ENCODE measurements around the gene PRDM15.
"Not testable (repeated sequence)": the region's sequence is repeated elsewhere in the genome, so short reads cannot be mapped to it uniquely, and the experiment has no call there.

PRDM15 gene

DNA sequence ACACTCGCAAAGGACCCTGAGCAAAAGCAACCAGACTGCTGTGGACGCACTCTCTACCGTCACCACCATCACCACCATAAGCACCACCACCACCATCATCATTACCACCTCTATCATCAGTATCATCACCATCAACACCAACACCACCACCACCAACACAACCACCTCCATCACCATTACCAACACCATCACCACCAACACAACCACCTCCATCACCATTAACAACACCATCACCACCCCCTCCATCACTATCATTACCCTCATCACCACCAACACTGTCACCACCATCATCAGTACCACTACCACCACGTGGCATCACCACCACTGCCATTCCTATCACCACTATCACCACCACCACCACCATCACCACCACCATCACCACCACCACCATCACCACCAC is 73.5 kb downstream of the PRDM15 start:
- no peak for DNase-seq (ENCODE audit: low read depth)

DNA sequence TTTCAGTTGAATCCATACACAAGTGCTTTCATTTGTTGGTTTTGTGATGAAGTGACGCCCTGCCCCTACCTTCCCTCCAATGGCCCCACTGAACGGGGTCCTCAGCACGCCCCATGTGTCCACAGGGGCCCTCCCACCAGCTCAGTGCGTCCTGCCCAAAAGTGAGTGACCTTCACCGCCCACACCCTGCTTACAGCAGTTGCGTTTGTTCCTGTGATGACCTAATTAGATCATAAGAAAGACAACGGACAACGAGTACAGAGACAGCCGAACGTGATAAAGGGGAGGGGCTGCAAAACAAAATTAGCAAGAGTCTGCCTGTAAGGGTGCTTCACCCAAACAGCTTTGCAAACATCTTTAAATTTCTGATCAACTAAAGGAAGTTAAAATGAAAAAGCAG is 74.1 kb downstream of the PRDM15 start:
- no peak for DNase-seq (ENCODE audit: low read depth)

DNA sequence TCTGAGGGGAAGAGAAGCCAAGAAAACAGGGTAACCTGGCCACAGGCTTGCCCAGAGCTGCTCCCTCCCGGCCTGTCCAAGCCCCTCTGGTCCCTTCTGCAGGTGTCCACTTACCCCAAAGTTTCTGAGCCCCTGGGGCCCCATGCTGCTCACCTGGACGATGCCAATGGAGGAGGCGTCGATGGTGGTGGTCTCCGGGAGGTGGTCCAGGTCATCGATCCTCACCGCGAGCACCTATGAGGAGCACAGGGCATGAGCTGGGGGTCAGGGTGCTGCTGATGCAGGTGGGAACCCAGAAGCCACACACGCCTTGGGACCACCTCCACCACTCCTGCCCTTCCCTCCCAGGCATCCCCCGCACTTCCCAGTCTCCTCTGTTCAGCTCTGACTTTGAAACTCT is 74.8 kb downstream of the PRDM15 start:
- no peak for DNase-seq (ENCODE audit: low read depth)

- DNase-seq (ENCODE audit: low read depth), result no peak
Measured at GRCh38 chr21:41803316-41803715, 75.8 kb downstream of the PRDM15 start.

- no peak for DNase-seq (ENCODE audit: low read depth)
Measured at GRCh38 chr21:41802684-41803083, 76.5 kb downstream of the PRDM15 start.

GRCh38 chr21:41802198-41802584 is 77.0 kb downstream of the PRDM15 start:
- no peak for DNase-seq (ENCODE audit: low read depth)

GRCh38 chr21:41801321-41802197 is 77.6 kb downstream of the PRDM15 start:
- DNase-seq (ENCODE audit: low read depth), result no peak

DNA sequence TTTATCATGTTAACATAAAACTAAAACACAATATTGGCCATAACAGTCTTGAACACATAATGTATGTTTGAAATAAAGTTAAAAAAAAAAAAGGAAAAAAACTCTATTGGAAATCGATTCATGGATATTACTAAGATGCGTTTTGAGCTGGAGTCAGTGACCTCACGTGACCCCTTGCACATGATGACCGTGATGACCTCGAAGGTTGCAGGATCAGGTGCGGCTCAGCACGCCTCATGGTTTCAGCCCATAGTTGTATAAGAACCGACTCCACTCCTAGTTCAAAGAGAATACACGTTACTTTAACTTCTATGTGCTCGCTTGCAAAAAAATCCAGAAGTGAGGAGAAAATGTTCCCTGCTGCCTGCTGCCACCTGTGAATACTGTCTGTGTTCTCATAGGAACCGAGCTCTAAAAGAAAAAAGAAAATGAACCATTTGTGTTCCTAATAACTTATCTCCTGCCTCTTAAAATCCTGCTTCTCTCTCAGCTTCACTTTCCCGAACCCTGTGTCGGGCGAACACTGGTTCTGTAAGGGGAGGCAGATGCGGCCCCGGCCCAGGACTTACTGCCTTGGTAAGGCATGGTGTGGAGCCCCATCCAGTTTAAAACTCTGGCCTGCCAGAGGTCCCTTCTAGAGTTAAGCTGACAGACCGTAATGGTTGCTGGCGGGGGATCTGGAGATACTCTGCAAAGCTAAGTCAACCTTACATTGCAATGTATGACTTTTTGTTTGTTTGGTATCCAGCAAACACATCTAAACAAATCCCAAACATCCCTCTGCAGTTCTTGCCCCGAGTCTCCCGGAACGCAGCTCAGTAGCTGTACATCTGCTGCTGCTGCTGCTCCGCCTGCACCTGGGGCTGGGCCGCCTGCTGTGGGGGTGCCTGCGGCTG is 78.5 kb downstream of the PRDM15 start:
- DNase-seq (ENCODE audit: low read depth), result no peak

DNA sequence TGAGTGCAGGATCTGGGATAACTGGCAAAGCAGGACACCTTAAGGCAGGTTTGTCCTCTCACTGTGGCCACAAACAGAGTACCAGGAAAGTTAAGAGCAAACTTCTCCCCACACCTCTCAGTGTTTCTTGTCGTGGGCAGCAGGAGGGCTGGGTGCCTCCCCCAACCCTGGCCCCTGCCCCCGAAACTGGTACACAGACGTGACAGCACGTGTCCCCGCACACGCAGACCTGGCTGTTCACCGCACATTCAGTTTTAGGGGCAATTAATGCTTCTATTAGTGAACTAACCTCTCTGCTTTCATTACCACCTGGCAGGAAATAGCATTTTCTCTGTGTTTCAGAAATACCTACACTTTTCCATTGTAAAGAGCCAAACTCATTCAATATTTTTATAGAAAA is 79.4 kb downstream of the PRDM15 start:
- no peak for DNase-seq (ENCODE audit: low read depth)

DNA sequence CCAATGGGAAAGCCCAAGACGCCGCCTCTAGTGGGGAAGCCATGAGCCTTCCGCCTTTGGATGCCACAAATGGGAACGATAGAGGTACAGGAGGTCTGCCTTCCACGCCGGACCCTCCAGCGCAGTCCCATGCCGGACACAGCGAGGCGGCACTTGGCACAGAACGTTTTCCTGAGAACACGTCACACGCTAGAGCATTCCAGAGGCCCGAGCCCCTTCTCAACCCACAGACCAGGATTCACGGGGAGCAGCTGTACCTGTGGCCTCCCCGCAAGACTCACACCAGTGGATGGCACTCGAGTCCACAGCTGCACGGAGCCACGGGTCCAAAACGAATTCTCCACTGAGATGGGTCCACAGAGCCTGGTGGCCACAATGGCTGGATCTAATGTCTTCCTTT is 80.8 kb downstream of the PRDM15 start:
- DNase-seq (ENCODE audit: low read depth), result no peak

- DNase-seq (ENCODE audit: low read depth), result no peak
Measured at GRCh38 chr21:41796476-41797080, 82.6 kb downstream of the PRDM15 start.

GRCh38 chr21:41795726-41796125 is 83.4 kb downstream of the PRDM15 start:
- no peak for DNase-seq (ENCODE audit: low read depth)

GRCh38 chr21:41794600-41794999 is 84.5 kb downstream of the PRDM15 start:
- DNase-seq (ENCODE audit: low read depth), result no peak

- no peak for DNase-seq (ENCODE audit: low read depth)
Measured at GRCh38 chr21:41792711-41793110, 86.4 kb downstream of the PRDM15 start.

DNA sequence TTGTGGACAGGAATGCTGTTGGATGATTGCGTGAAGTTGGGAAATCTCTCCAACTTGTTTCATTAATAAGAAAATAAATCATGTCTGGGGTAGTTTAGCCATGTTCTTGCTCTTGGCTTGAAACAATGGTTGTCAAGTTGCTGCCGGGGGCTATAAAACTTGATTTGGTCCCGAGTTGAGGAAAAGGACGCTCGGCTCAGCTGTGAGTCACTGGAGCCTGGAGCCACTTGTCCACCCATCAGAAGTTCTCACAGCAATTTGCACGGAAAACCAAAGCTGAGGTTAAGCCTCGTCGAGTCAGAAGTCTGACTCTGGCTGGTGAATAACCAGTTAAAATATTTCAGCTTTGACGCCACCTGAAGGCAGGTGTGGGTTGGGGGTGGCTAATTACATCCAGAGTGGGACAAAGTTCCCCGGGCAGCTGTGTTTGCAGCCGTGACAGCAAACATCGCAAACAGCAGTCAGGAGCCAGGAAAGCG is 92.6 kb downstream of the PRDM15 start:
- no peak for DNase-seq (ENCODE audit: low read depth)

DNA sequence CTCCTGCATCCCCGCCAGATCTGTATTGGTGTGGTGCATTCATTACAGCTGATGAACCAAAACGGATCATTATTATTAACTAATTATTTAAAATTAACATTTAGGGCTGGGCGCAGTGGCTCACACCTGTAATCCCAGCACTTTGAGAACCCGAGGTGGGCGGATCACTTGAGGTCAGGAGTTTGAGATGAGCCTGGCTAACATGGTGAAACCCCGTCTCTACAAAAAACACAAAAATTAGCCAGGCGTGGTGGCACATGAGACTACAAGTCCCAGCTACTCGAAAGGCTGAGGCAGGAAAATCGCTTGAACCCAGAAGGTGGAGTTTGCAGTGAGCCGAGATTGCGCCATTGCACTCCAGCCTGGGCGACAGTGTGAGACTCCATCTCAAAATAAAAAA is 93.9 kb downstream of the PRDM15 start:
- DNase-seq (ENCODE audit: low read depth), result not testable (repeated sequence)

- no peak for DNase-seq (ENCODE audit: low read depth)
Measured at GRCh38 chr21:41784456-41785102, 94.6 kb downstream of the PRDM15 start.

- DNase-seq (ENCODE audit: low read depth), result no peak
Measured at GRCh38 chr21:41783476-41784180, 95.5 kb downstream of the PRDM15 start.

DNA sequence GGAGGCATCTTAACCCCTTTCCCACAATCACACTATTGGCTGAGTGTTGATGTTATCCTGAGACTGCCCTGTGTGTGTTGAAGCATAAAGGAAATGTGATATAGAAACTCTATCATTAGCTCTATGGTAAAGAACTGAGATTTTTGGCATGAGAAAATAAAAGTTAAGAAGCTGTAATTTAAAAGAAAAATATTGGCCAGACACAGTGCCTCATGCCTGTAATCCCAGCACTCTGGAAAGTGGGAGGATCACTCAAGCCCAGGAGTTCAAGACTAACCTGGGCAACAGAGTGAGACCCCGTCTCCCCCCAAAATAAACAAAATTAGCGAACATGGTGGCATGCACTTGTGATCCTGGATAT is 98.1 kb downstream of the PRDM15 start:
- no peak for DNase-seq (ENCODE audit: low read depth)

GRCh38 chr21:41780337-41781049 is 98.7 kb downstream of the PRDM15 start:
- no peak for DNase-seq (ENCODE audit: low read depth)

DNA sequence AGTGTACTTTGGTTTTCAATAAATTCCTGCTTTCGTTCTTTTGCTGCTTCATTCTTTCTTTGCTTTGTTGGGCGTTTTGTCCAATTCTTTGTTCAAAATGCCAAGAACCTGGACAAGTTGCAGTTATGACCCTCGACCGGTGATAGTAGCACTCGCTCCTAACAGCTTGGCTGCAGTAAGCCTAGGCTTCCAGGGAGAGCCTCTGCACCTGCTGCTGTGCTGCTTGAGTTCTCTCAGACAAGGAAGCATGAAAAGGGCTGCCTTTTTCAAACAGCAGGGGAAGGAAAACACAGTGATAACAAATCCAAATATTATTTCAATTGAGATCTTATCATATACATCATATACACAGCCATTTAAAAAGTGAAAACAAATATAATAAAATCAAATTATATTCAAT is 99.5 kb downstream of the PRDM15 start:
- DNase-seq (ENCODE audit: low read depth), result no peak
